Mucosa of rectum (tissue), 2 donors: ENCODE data around the gene APIP.
"Not testable (repeated sequence)": the region's sequence is repeated elsewhere in the genome, so short reads cannot be mapped to it uniquely, and the experiment has no call there.

Source experiments
- H3K27ac ChIP-seq, 2 donors: one replicate each; pipeline ENCODE4 v1.7.0; 2013; ENCODE audit warnings: inconsistent platforms in 2 of 2, low read depth in 2 of 2, low read length in 2 of 2
- H3K27me3 ChIP-seq, 2 donors: one replicate each; pipeline ENCODE4 v1.7.0; 2013; ENCODE audit warnings: low read length in 2 of 2; ENCODE audit not compliant: control insufficient read depth in 2 of 2, insufficient read depth in 2 of 2
- H3K36me3 ChIP-seq, 2 donors: one replicate each; pipeline ENCODE4 v1.7.0; 2013; ENCODE audit warnings: low read length in 2 of 2; ENCODE audit not compliant: control insufficient read depth in 2 of 2, insufficient read depth in 2 of 2
- H3K4me1 ChIP-seq, 2 donors: one replicate each; pipeline ENCODE4 v1.7.0; 2013; ENCODE audit warnings: low read length in 2 of 2, mild to moderate bottlenecking in 1 of 2; ENCODE audit not compliant: control insufficient read depth in 2 of 2, insufficient read depth in 2 of 2
- H3K4me3 ChIP-seq, 2 donors: one replicate each; pipeline ENCODE4 v1.7.0; 2013; ENCODE audit warnings: low read length in 2 of 2
- H3K9ac ChIP-seq, 2 donors: one replicate each; pipeline ENCODE4 v1.7.0; 2013; ENCODE audit warnings: low read length in 2 of 2, low read depth in 1 of 2, mild to moderate bottlenecking in 1 of 2
- H3K9me3 ChIP-seq, 2 donors: one replicate each; pipeline ENCODE4 v1.7.0; 2013; ENCODE audit warnings: low read length in 2 of 2; ENCODE audit not compliant: control insufficient read depth in 2 of 2
- donor health status: healthy.
- donor health status: Normal muscosa, but diverticular disease.

Gene APIP

GRCh38 chr11:34909415-34909814, 6.8 kb downstream of the APIP start:
- Histone ChIP-seq H3K4me3 (no peak overlapping the region), H3K36me3 (no peaks in the 10 kb centered on the region), H3K27me3 (no peaks in the 10 kb centered on the region), H3K9me3 (no peaks in the 10 kb centered on the region), H3K9ac (no peak overlapping the region), H3K4me1 (no peaks in the 10 kb centered on the region), H3K27ac (no peak overlapping the region)

DNA sequence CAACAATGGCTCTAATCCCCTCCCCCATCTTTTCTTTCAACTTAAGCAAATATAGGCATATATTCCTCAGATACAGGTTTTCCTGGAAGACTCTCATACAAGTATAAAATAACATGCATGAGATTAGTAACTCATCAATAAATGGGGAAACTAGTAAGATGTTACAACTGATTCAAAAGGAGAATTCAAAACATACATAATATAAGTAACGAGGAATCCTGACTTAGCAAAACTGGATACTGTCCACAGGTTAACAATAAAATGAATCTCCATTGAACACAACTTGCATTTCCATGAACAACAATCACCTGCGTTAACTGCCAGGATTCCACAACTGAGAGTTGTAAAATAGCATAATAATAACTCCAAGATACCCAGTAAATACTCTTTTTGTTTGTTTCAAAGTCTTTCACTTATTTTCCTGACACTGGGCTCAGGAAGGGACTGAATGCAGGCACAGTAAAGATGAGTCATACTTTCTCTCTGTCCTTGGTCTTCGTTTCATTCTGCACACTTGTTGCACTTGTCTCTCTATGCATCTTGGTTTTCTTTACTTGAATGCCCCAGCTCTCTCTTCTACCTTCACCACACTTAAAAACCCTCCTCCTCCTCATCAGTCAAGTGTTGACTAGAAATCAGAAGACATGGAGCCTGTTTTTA, 8.1 kb downstream of the APIP start:
- Histone ChIP-seq H3K4me3 (no peak overlapping the region), H3K27me3 (no peaks in the 10 kb centered on the region), H3K9me3 (no peaks in the 10 kb centered on the region), H3K36me3 (no peaks in the 10 kb centered on the region), H3K27ac (no peak overlapping the region), H3K9ac (no peak overlapping the region), H3K4me1 (no peaks in the 10 kb centered on the region)

DNA sequence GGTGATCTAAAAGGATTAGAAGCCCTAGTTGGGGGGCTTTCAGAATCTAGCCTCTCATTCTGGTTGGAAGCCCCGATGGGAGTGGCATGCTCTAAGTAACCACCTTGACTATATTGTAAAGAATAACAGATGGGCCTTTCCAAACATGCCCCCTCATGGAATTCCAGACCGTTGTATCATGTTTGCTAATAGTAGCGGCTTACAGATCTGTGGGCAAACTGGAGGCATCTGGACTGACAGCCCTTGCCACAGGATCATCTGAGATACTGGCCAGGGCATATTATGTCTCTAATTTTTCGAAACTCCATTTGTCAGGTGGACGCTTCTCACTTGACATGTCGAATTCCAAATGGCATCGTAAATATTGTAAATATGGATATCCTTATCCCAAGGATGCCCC, 10.5 kb downstream of the APIP start:
- Histone ChIP-seq H3K27me3 (no peaks in the 10 kb centered on the region), H3K4me3 (no peak overlapping the region), H3K9ac (no peak overlapping the region), H3K4me1 (no peaks in the 10 kb centered on the region), H3K9me3 (peaks cover under 1 to 8% of the 10 kb centered on the region in 2 donors), H3K27ac (no peak overlapping the region), H3K36me3 (peaks cover 0 to 2% of the 10 kb centered on the region in 2 donors)

- peaks cover 0 to 5% of the 10 kb centered on the region in 2 donors for H3K36me3 ChIP-seq
- H3K9ac ChIP-seq, result no peak overlapping the region
- H3K27ac ChIP-seq, result no peak overlapping the region
- H3K9me3 ChIP-seq, result peaks cover 7 to 20% of the 10 kb centered on the region in 2 donors
- H3K4me1 ChIP-seq, result no peaks in the 10 kb centered on the region
- H3K4me3 ChIP-seq, result no peak overlapping the region
- H3K27me3 ChIP-seq, result no peaks in the 10 kb centered on the region
Observed at GRCh38 chr11:34904421-34904955, 11.7 kb downstream of the APIP start.

DNA sequence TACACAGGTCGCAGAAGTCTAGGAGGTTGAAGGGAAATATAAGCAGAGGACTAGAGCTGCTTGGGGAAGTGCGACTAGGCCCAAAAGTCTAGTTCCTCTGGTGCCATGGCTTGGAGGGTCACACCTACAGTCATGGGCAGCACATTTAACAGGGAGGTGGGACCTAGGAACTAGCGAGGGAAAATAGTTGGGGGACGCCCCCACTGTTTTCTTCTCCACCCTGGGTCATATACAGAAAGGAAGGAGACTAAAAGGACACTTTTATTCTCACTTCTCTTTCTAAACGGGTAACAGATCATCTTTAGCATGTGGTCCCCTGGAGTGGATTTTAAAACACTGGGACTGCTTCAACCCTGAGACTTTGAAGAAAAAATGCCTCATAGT, 16.6 kb downstream of the APIP start:
- Histone ChIP-seq H3K4me1 (no peaks in the 10 kb centered on the region), H3K27me3 (no peaks in the 10 kb centered on the region), H3K9me3 (peaks cover 10 to 22% of the 10 kb centered on the region in 2 donors), H3K9ac (no peak overlapping the region), H3K27ac (no peak overlapping the region), H3K4me3 (no peak overlapping the region), H3K36me3 (peaks cover 0 to 5% of the 10 kb centered on the region in 2 donors)

DNA sequence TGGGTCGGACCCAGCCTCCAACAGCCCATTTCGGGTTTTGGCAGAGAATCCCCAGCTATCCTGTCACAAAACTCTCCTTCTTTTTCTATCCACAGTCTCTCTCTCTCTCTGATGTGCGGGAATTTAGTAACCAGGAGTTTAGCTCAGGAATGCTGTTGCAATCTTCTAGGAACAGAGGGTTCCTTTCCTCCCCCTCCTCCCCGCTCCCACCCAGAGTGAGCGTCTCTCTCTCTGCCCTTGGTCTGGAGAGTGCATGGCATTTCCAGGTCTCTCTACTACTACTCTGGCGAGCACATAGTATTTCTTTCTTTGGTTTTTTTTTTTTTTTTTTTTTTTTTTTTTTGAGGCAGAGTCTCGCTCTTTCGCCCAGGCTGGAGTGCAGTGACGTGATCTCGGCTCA, 17.7 kb downstream of the APIP start:
- Histone ChIP-seq H3K27me3 (no peaks in the 10 kb centered on the region), H3K9me3 (peaks cover 10 to 22% of the 10 kb centered on the region in 2 donors), H3K36me3 (peaks cover 0 to 5% of the 10 kb centered on the region in 2 donors), H3K4me3 (no peak overlapping the region), H3K4me1 (no peaks in the 10 kb centered on the region), H3K9ac (no peak overlapping the region), H3K27ac (no peak overlapping the region)

DNA sequence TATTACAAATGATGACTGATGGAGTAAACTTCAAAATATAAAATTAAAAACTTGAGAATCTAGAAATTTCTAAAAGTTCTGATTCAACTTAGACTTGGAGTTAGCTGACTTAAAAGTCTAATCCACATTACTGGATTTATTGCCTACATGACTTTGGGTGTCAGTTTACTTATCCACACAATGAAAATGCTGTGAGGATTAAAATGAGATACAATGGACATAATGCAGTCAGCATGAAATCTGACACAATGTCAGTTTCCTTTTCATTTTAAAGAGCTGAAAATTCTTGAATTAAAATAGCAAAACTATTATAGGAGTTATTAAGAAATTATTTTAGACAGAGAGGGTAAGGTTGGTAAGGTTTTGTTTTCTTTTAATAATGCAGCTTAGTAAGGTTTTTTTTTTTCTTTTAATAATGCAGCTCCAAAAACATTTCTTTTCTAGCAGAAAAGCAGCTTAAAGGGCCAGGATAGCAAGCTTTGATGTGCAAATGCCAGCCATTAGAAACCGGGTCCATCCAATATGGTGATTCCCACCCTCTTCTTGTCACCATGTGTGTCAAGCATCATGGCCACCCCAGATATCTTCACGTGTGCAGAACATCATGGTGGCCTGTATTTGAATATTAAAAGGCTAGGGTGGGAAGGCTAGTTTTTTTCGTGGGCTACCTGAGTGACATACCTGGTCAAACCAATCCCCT, 18.9 kb downstream of the APIP start:
- H3K36me3 ChIP-seq, result peaks cover 0 to 5% of the 10 kb centered on the region in 2 donors
- no peak overlapping the region for H3K27ac ChIP-seq
- peaks cover 10 to 21% of the 10 kb centered on the region in 2 donors for H3K9me3 ChIP-seq
- H3K4me1 ChIP-seq, result no peaks in the 10 kb centered on the region
- no peaks in the 10 kb centered on the region for H3K27me3 ChIP-seq
- H3K9ac ChIP-seq, result no peak overlapping the region
- H3K4me3 ChIP-seq, result no peak overlapping the region

- H3K4me1 ChIP-seq, H3K9ac ChIP-seq, H3K27me3 ChIP-seq, H3K4me3 ChIP-seq, H3K36me3 ChIP-seq, H3K27ac ChIP-seq: not testable (repeated sequence)
- H3K9me3 ChIP-seq, result peaks cover 10 to 17% of the 10 kb centered on the region in 2 donors
Observed at GRCh38 chr11:34896191-34896590, 20.0 kb downstream of the APIP start.

DNA sequence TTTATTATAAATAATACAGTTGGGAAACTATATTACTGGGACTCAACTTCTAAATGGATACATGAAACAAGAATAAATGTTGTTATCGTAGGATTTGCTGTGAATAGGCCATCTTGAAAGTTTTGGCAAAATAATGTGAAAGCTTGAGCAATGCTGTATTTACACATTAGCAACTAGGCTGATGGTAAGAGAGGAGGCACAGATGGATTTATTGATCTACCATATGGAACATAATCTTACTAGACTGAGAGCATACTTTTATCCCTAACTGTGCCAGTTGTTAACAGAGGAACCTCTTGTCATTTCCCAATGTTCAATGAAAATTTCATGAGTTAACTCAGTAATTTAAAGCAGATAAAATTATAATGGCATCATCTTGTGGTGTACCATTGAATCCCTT, 22.8 kb downstream of the APIP start:
- Histone ChIP-seq H3K27ac (no peak overlapping the region), H3K9ac (no peak overlapping the region), H3K36me3 (no peaks in the 10 kb centered on the region), H3K27me3 (no peaks in the 10 kb centered on the region), H3K9me3 (peaks cover 0 to 3% of the 10 kb centered on the region in 2 donors), H3K4me3 (no peak overlapping the region), H3K4me1 (peaks cover 0 to 5% of the 10 kb centered on the region in 2 donors)

DNA sequence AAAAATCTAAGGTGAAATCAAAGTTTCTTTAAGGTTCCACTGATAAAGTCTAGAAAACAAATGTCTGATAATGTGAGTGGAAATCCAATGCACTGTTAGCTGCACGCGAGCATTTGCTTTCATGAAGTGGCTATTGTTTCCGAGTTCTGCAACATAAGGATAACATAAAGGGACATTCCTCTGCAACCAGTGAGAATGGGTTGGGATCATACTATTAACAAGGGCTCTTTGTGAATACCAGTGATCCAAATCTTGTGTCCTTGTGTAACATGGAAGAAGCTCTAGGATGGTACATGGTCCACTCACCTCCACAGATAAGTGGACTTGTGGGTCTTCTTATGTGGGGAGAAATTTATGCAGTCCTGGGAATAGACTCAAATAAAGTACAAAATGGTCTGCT, 24.6 kb downstream of the APIP start:
- Histone ChIP-seq H3K9me3 (no peaks in the 10 kb centered on the region), H3K27ac (no peak overlapping the region), H3K36me3 (peaks cover 0 to 4% of the 10 kb centered on the region in 2 donors), H3K4me3 (no peak overlapping the region), H3K9ac (no peak overlapping the region), H3K4me1 (peaks cover 0 to 5% of the 10 kb centered on the region in 2 donors), H3K27me3 (no peaks in the 10 kb centered on the region)
